ENCODE results near the gene EP300. TPM values are rescaled to one million over a fixed set of nuclear protein-coding genes. Genes with fewer than 3 reads are reported as not detected.

The EP300 gene
- total RNA-seq, 1 donor from 2014 or later, result 143 TPM

DNA sequence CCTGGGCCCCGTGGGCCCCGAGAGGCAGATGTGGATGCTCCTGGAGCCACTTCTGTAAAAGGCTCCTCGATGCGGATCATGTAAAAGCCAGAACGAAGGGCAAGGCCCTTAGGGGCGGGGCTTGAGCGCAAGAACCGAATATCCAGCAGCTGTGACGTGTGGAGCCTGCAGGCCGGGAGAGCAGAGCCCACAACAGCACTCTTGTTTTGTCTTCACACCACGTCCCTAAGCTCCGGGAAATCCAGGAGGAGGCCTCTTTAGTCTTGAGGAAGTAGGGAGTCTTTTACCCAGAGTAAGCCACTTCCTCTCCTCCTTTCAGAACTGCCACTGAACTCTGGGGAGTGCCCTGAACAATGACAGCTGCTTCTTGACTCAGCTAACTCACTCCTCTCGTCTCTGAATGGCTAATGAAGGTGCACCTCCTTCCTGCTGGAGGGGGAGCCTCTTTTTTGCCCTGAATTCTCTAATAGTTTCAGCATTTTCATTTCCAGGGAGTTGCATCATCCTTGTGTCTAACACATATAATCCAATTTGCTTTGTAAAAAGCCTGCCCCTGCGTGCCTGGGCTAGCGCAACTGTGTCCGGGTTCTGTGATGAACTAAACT is 125.3 kb downstream of the EP300 start:
- H3K4me3 Mint-ChIP-seq (ENCODE audit: low read depth), result no peak overlapping the region
- H3K27ac Mint-ChIP-seq, result no peak overlapping the region
- no peak for DNase-seq (ENCODE audit: low spot score, unreplicated experiment)
- H3K27me3 Mint-ChIP-seq, result no peaks in the 10 kb centered on the region
- no peaks in the 10 kb centered on the region for H3K9me3 Mint-ChIP-seq (ENCODE audit: low read depth)
- no peaks in the 10 kb centered on the region for H3K4me1 Mint-ChIP-seq (ENCODE audit: low read depth)
- peaks cover 36% of the 10 kb centered on the region for H3K36me3 Mint-ChIP-seq (ENCODE audit: insufficient read depth)
- TF ChIP-seq, protein P1, sequence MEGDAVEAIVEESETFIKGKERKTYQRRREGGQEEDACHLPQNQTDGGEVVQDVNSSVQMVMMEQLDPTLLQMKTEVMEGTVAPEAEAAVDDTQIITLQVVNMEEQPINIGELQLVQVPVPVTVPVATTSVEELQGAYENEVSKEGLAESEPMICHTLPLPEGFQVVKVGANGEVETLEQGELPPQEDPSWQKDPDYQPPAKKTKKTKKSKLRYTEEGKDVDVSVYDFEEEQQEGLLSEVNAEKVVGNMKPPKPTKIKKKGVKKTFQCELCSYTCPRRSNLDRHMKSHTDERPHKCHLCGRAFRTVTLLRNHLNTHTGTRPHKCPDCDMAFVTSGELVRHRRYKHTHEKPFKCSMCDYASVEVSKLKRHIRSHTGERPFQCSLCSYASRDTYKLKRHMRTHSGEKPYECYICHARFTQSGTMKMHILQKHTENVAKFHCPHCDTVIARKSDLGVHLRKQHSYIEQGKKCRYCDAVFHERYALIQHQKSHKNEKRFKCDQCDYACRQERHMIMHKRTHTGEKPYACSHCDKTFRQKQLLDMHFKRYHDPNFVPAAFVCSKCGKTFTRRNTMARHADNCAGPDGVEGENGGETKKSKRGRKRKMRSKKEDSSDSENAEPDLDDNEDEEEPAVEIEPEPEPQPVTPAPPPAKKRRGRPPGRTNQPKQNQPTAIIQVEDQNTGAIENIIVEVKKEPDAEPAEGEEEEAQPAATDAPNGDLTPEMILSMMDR (IDR thresholded peaks at IDR 0.05; ENCODE audit: unreplicated experiment), result no peak

GRCh38 chr22:41222846-41223507 is 130.6 kb downstream of the EP300 start:
- DNase-seq (ENCODE audit: low spot score, unreplicated experiment), result no peak
- no peak overlapping the region for H3K27ac Mint-ChIP-seq
- H3K27me3 Mint-ChIP-seq, result no peaks in the 10 kb centered on the region
- H3K9me3 Mint-ChIP-seq (ENCODE audit: low read depth), result no peaks in the 10 kb centered on the region
- no peaks in the 10 kb centered on the region for H3K4me1 Mint-ChIP-seq (ENCODE audit: low read depth)
- no peak overlapping the region for H3K4me3 Mint-ChIP-seq (ENCODE audit: low read depth)
- H3K36me3 Mint-ChIP-seq (ENCODE audit: insufficient read depth), result peaks cover 7% of the 10 kb centered on the region
- TF ChIP-seq, protein P1 (IDR thresholded peaks at IDR 0.05; ENCODE audit: unreplicated experiment), result no peak

DNA sequence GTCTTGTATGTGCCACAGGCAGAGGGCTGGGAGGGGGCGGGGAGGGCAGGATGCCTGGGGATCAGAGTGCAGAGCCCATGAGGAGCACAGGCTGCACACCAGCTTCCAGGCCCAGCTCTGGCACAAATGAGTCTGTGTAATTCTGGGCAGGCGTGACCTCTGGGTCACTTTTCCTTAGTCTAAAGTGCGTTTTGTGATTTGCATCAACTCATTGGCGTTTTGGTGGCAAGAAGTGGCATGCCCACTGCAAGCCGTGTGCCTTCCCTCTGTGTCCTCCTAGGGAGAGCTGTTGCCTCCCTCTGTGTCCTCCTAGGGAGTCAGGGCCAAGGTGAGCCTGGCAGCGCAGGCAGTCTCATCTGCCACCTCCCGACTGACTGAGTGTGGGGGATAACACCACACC is 131.1 kb downstream of the EP300 start:
- H3K4me1 Mint-ChIP-seq (ENCODE audit: low read depth), result no peaks in the 10 kb centered on the region
- peaks cover 7% of the 10 kb centered on the region for H3K36me3 Mint-ChIP-seq (ENCODE audit: insufficient read depth)
- H3K4me3 Mint-ChIP-seq (ENCODE audit: low read depth), result no peak overlapping the region
- DNase-seq (ENCODE audit: low spot score, unreplicated experiment), result no peak
- TF ChIP-seq, protein P1 (IDR thresholded peaks at IDR 0.05; ENCODE audit: unreplicated experiment), result no peak
- H3K9me3 Mint-ChIP-seq (ENCODE audit: low read depth), result no peaks in the 10 kb centered on the region
- H3K27me3 Mint-ChIP-seq, result no peaks in the 10 kb centered on the region
- no peak overlapping the region for H3K27ac Mint-ChIP-seq

- no peaks in the 10 kb centered on the region for H3K4me1 Mint-ChIP-seq (ENCODE audit: low read depth)
- TF ChIP-seq, protein P1 (IDR thresholded peaks at IDR 0.05; ENCODE audit: unreplicated experiment), result no peak
- H3K36me3 Mint-ChIP-seq (ENCODE audit: insufficient read depth), result peaks cover 4% of the 10 kb centered on the region
- no peak for DNase-seq (ENCODE audit: low spot score, unreplicated experiment)
- H3K27ac Mint-ChIP-seq, result no peak overlapping the region
- H3K9me3 Mint-ChIP-seq (ENCODE audit: low read depth), result no peaks in the 10 kb centered on the region
- no peak overlapping the region for H3K4me3 Mint-ChIP-seq (ENCODE audit: low read depth)
- no peaks in the 10 kb centered on the region for H3K27me3 Mint-ChIP-seq
These were observed 134.6 kb downstream of the EP300 start for GRCh38 chr22:41226723-41227655.

GRCh38 chr22:41229215-41229614 is 136.8 kb downstream of the EP300 start:
- TF ChIP-seq, protein P1 (IDR thresholded peaks at IDR 0.05; ENCODE audit: unreplicated experiment), result no peak
- no peaks in the 10 kb centered on the region for H3K4me1 Mint-ChIP-seq (ENCODE audit: low read depth)
- H3K27ac Mint-ChIP-seq, result no peak overlapping the region
- H3K4me3 Mint-ChIP-seq (ENCODE audit: low read depth), result no peak overlapping the region
- DNase-seq (ENCODE audit: low spot score, unreplicated experiment), result no peak
- peaks cover 4% of the 10 kb centered on the region for H3K36me3 Mint-ChIP-seq (ENCODE audit: insufficient read depth)
- H3K9me3 Mint-ChIP-seq (ENCODE audit: low read depth), result no peaks in the 10 kb centered on the region
- H3K27me3 Mint-ChIP-seq, result no peaks in the 10 kb centered on the region
